Endodermal cell (in vitro differentiated cells): Measurements from ENCODE around the gene APIP. TPM values are rescaled to one million over a fixed set of nuclear protein-coding genes. Genes with fewer than 3 reads are reported as not detected.

Experiments used
- DNase-seq: peaks from one replicate; pipeline ENCODE4 v3.0.0-alpha.2; 2017
- H3K27ac ChIP-seq: 2 replicates; pipeline ENCODE4 v1.5.1; 2013; ENCODE audit warnings: mild to moderate bottlenecking, low read depth, low read length, moderate library complexity
- H3K27me3 ChIP-seq: 2 replicates; pipeline ENCODE4 v1.6.1; 2013; ENCODE audit warnings: mild to moderate bottlenecking, low read length, moderate library complexity; ENCODE audit not compliant: insufficient read depth, control insufficient read depth, poor library complexity, severe bottlenecking
- H3K36me3 ChIP-seq: 2 replicates; pipeline ENCODE4 v1.7.0; 2013; ENCODE audit warnings: mild to moderate bottlenecking, low read length, moderate library complexity; ENCODE audit not compliant: control insufficient read depth, insufficient read depth
- H3K4me1 ChIP-seq: one replicate; pipeline ENCODE4 v1.7.0; 2013; ENCODE audit warnings: low read length; ENCODE audit not compliant: control insufficient read depth, insufficient read depth
- H3K4me3 ChIP-seq: 2 replicates; pipeline ENCODE4 v1.5.1; 2013; ENCODE audit warnings: mild to moderate bottlenecking, low read length, moderate library complexity
- H3K9ac ChIP-seq: 2 replicates; pipeline ENCODE4 v1.6.1; 2013; ENCODE audit warnings: mild to moderate bottlenecking, low read length, moderate library complexity; ENCODE audit not compliant: poor library complexity, severe bottlenecking; ENCODE audit errors: extremely low read depth
- H3K9me3 ChIP-seq: 2 replicates; pipeline ENCODE4 v1.6.1; 2013; ENCODE audit warnings: mild to moderate bottlenecking, low read length, moderate library complexity; ENCODE audit not compliant: control insufficient read depth
- H3K27ac Mint-ChIP-seq: 2 replicates; pipeline ENCODE4 v1.8.0; 2020; ENCODE audit warnings: mixed read lengths
- H3K27me3 Mint-ChIP-seq: 2 replicates; pipeline ENCODE4 v1.8.0; 2021; ENCODE audit warnings: mild to moderate bottlenecking, mixed read lengths; ENCODE audit not compliant: insufficient read depth
- H3K36me3 Mint-ChIP-seq: 2 replicates; pipeline ENCODE4 v1.8.0; 2020; ENCODE audit warnings: low read depth, mixed read lengths
- H3K4me1 Mint-ChIP-seq: 2 replicates; pipeline ENCODE4 v1.8.0; 2020; ENCODE audit warnings: mixed read lengths
- H3K4me3 Mint-ChIP-seq: 2 replicates; pipeline ENCODE4 v1.8.0; 2020; ENCODE audit warnings: mild to moderate bottlenecking, moderate library complexity, mixed read lengths
- H3K9me3 Mint-ChIP-seq: 2 replicates; pipeline ENCODE4 v1.8.0; 2020; ENCODE audit warnings: mild to moderate bottlenecking, mixed read lengths
- WGBS, 2 experiments: methylation state at CpG; one replicate each; pipeline versions ENCODE4 v1.1.5 to v1.1.7; 2013; ENCODE audit warnings: missing lambda C conversion rate in 2 of 2, mixed read lengths in 1 of 2; ENCODE audit not compliant: insufficient coverage in 1 of 2, insufficient read length in 1 of 2; 5-methylcytosine and 5-hydroxymethylcytosine counted together
- total RNA-seq, 2 donors: library from RNA; stranded (reverse); fragmentation: NEBNext Ultra II Directional in 1 of 2; extraction: Animal tissue kit (Norgen Biotek cat#: 25700) in 1 of 2; gene quantifications; 2 replicates in 1 of 2; 3 replicates in 1 of 2; pipeline ENCODE4 v1.2.1, GENCODE V29; 2021
- TF ChIP-seq, protein P1 (sequence below): fragments of 200-600 bp; sonication (generic); conservative IDR thresholded peaks from 2 replicates; pipeline ENCODE4 v1.5.0; 2021; ENCODE audit warnings: antibody characterized with exemption, mild to moderate bottlenecking

Gene APIP
- total RNA-seq, 2 donors from 2014 or later = 31.8 to 46.2 TPM

- peaks cover 6% of the 10 kb centered on the region for H3K4me1 Mint-ChIP-seq
Observed at GRCh38 chr11:34910817-34911216, 5.4 kb downstream of the APIP start.

GRCh38 chr11:34909955-34910354, 6.2 kb downstream of the APIP start:
- H3K27ac Mint-ChIP-seq = no peak overlapping the region
- H3K4me1 Mint-ChIP-seq = peaks cover under 1% of the 10 kb centered on the region
- Histone ChIP-seq H3K27ac (no peak overlapping the region), H3K4me1 (no peaks in the 10 kb centered on the region), H3K36me3 (peaks cover 34% of the 10 kb centered on the region), H3K27me3 (no peaks in the 10 kb centered on the region), H3K9ac (no peak overlapping the region), H3K9me3 (peaks cover 6% of the 10 kb centered on the region), H3K4me3 (no peak overlapping the region)
- peaks cover 23% of the 10 kb centered on the region for H3K36me3 Mint-ChIP-seq
- DNase-seq = no peak
- H3K4me3 Mint-ChIP-seq = no peak overlapping the region
- WGBS, 2 experiments = 88% methylated on average over 4 of the region's 4 CpGs
- H3K9me3 Mint-ChIP-seq = no peaks in the 10 kb centered on the region
- no peaks in the 10 kb centered on the region for H3K27me3 Mint-ChIP-seq
- TF ChIP-seq, protein P1, sequence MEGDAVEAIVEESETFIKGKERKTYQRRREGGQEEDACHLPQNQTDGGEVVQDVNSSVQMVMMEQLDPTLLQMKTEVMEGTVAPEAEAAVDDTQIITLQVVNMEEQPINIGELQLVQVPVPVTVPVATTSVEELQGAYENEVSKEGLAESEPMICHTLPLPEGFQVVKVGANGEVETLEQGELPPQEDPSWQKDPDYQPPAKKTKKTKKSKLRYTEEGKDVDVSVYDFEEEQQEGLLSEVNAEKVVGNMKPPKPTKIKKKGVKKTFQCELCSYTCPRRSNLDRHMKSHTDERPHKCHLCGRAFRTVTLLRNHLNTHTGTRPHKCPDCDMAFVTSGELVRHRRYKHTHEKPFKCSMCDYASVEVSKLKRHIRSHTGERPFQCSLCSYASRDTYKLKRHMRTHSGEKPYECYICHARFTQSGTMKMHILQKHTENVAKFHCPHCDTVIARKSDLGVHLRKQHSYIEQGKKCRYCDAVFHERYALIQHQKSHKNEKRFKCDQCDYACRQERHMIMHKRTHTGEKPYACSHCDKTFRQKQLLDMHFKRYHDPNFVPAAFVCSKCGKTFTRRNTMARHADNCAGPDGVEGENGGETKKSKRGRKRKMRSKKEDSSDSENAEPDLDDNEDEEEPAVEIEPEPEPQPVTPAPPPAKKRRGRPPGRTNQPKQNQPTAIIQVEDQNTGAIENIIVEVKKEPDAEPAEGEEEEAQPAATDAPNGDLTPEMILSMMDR = no peak

More at GRCh38 chr11:34910817-34911216, 5.4 kb downstream of the APIP start:
- no peaks in the 10 kb centered on the region for H3K27me3 Mint-ChIP-seq
- WGBS, 2 experiments = 100% methylated on average over 1 of the region's 1 CpG
- Histone ChIP-seq H3K9ac (no peak overlapping the region), H3K27me3 (no peaks in the 10 kb centered on the region), H3K4me1 (no peaks in the 10 kb centered on the region), H3K4me3 (no peak overlapping the region), H3K9me3 (peaks cover 6% of the 10 kb centered on the region), H3K27ac (no peak overlapping the region), H3K36me3 (peaks cover 31% of the 10 kb centered on the region)
- no peak overlapping the region for H3K27ac Mint-ChIP-seq
- H3K36me3 Mint-ChIP-seq = peaks cover 25% of the 10 kb centered on the region
- no peak overlapping the region for H3K4me3 Mint-ChIP-seq
- no peak for DNase-seq
- H3K9me3 Mint-ChIP-seq = no peaks in the 10 kb centered on the region
- TF ChIP-seq, protein P1 = no peak

GRCh38 chr11:34909415-34909814, 6.8 kb downstream of the APIP start:
- WGBS, 2 experiments = 75 to 78% methylated on average over 6 of the region's 6 CpGs

More at GRCh38 chr11:34909415-34909814, 6.8 kb downstream of the APIP start:
- Histone ChIP-seq H3K9ac (no peak overlapping the region), H3K4me1 (no peaks in the 10 kb centered on the region), H3K9me3 (peaks cover 6% of the 10 kb centered on the region), H3K27ac (no peak overlapping the region), H3K27me3 (no peaks in the 10 kb centered on the region), H3K36me3 (peaks cover 34% of the 10 kb centered on the region), H3K4me3 (no peak overlapping the region)
- H3K4me3 Mint-ChIP-seq = no peak overlapping the region
- no peak overlapping the region for H3K27ac Mint-ChIP-seq
- H3K36me3 Mint-ChIP-seq = peaks cover 23% of the 10 kb centered on the region
- DNase-seq = no peak
- no peaks in the 10 kb centered on the region for H3K27me3 Mint-ChIP-seq
- TF ChIP-seq, protein P1 = no peak
- no peaks in the 10 kb centered on the region for H3K9me3 Mint-ChIP-seq
- H3K4me1 Mint-ChIP-seq = no peaks in the 10 kb centered on the region
